K562 (cell line): ENCODE data around the gene SOCS7. TPM values are rescaled to one million over a fixed set of nuclear protein-coding genes. Genes with fewer than 3 reads are reported as not detected.

Source experiments
- ATAC-seq: fragments of 200-7000 bp; cut with Tn5 transposase; 3 replicates; pipeline ENCODE4 v1.9.1; 2020; ENCODE audit warnings: moderate library complexity
- BruUV-seq: library from RNA; stranded (reverse); fragments of 400-500 nt; replicated peaks from 2 replicates; lab custom pipeline; 2021; lab: Mats Ljungman, UMichigan
- CTCF ChIA-PET: fragments of 300-600 bp; formaldehyde crosslinking; extraction: SDS; loops from one replicate; lab custom pipeline; 2021; ENCODE audit warnings: low intra/inter-chr PET ratio; lab: Yijun Ruan, JAX
- POLR2A ChIA-PET: fragments of 300-600, 350-650 bp; sonication (Branson Sonifier 250); formaldehyde crosslinking; extraction: SDS; loops from one replicate; lab custom pipeline; 2021; ENCODE audit warnings: antibody characterized with exemption, inconsistent platforms; lab: Yijun Ruan, JAX
- DNase-seq, 4 experiments: peaks; one replicate each; pipeline versions ENCODE4 v3.0.0 to v3.0.0-alpha.2; 2011 to 2018; ENCODE audit warnings: low spot score in 3 of 4, mixed read lengths in 3 of 4; ENCODE audit errors: extremely low read depth in 1 of 4
- FAIRE-seq: peaks from 2 replicates; lab custom pipeline; 2011; peaks lifted over from hg19 to GRCh38; lab: Jason Lieb, UNC
- H2AFZ ChIP-seq: 2 replicates; pipeline ENCODE4 v1.6.0; 2011; ENCODE audit warnings: low read depth, low read length, control low read depth, inconsistent platforms
- H3K27ac ChIP-seq: fragments of 200-600 bp; 3 replicates; pipeline ENCODE4 v1.8.0; 2011; ENCODE audit warnings: low read depth, mild to moderate bottlenecking, control low read depth, inconsistent platforms, low read length, moderate library complexity, mixed read lengths; ENCODE audit errors: extremely low read depth
- H3K27me3 ChIP-seq, 2 experiments: fragments of 300-600 bp in 1 of 2; 2 replicates in 1 of 2; 3 replicates in 1 of 2; pipeline versions ENCODE4 v1.6.0 to v1.8.0; 2011; ENCODE audit warnings: inconsistent platforms in 2 of 2, low read length in 2 of 2, mild to moderate bottlenecking in 1 of 2, mixed read lengths in 1 of 2, moderate library complexity in 1 of 2; ENCODE audit not compliant: control insufficient read depth in 2 of 2, insufficient read depth in 2 of 2
- H3K36me3 ChIP-seq: fragments of 300-600 bp; 3 replicates; pipeline ENCODE4 v1.8.0; 2011; ENCODE audit warnings: mild to moderate bottlenecking, low read length, inconsistent platforms; ENCODE audit not compliant: control insufficient read depth, insufficient read depth
- H3K4me1 ChIP-seq, 2 experiments: fragments of 200-600 bp in 1 of 2; replicated peaks in 1 of 2; 2 replicates in 1 of 2; 3 replicates in 1 of 2; pipeline versions ENCODE4 v1.5.1 to v1.8.0; 2011; ENCODE audit warnings: inconsistent platforms in 2 of 2, low read length in 2 of 2, mild to moderate bottlenecking in 1 of 2, mixed read lengths in 1 of 2, moderate library complexity in 1 of 2; ENCODE audit not compliant: control insufficient read depth in 2 of 2, insufficient read depth in 2 of 2
- H3K4me2 ChIP-seq: 2 replicates; pipeline ENCODE4 v1.6.1; 2011; ENCODE audit warnings: low read length, control low read depth, inconsistent platforms, mixed read lengths; ENCODE audit not compliant: insufficient read depth
- H3K4me3 ChIP-seq: fragments of 200-600 bp; sonication (generic), shearing (Covaris generic); 2 replicates; pipeline ENCODE4 v1.5.1; 2016; ENCODE audit warnings: control low read depth, inconsistent platforms
- H3K79me2 ChIP-seq: fragments of 200-600 bp; 3 replicates; pipeline ENCODE4 v1.8.0; 2011; ENCODE audit warnings: low read length, inconsistent platforms; ENCODE audit not compliant: control insufficient read depth, insufficient read depth
- H3K9ac ChIP-seq, 2 experiments: 2 replicates each; pipeline versions ENCODE4 v1.6.0 to v1.6.1; 2011; ENCODE audit warnings: low read depth in 2 of 2, low read length in 2 of 2, control low read depth in 1 of 2, inconsistent platforms in 1 of 2, mild to moderate bottlenecking in 1 of 2, mixed read lengths in 1 of 2; ENCODE audit not compliant: insufficient read depth in 1 of 2
- H3K9me1 ChIP-seq: one replicate; pipeline ENCODE4 v1.6.0; 2011; ENCODE audit warnings: inconsistent platforms, mild to moderate bottlenecking, low read length, moderate library complexity; ENCODE audit not compliant: control insufficient read depth, insufficient read depth
- H3K9me3 ChIP-seq: replicated peaks from 2 replicates; pipeline ENCODE4 v1.5.1; 2011; ENCODE audit warnings: low read depth, low read length, inconsistent platforms; ENCODE audit not compliant: control insufficient read depth, insufficient read depth
- H4K20me1 ChIP-seq: replicated peaks from 2 replicates; pipeline ENCODE4 v1.6.1; 2011; ENCODE audit warnings: low read length, inconsistent platforms, mixed read lengths; ENCODE audit not compliant: control insufficient read depth, insufficient read depth
- ATF3 ChIP-seq, 2 experiments: fragments of 450-650 bp in 1 of 2; sonication (generic) in 1 of 2; formaldehyde crosslinking in 1 of 2; IDR thresholded peaks in 1 of 2; conservative IDR thresholded peaks in 1 of 2; 2 replicates each; pipeline versions ENCODE4 v1.6.1 to v1.8.1; 2016 to 2023; ENCODE audit warnings: mild to moderate bottlenecking in 2 of 2, moderate library complexity in 2 of 2, inconsistent platforms in 1 of 2, missing genetic modification reagents in 1 of 2
- ETV5 ChIP-seq: sonication (generic); formaldehyde crosslinking; IDR thresholded peaks from 2 replicates; pipeline ENCODE4 v1.4.0; 2020; ENCODE audit warnings: low read depth, mild to moderate bottlenecking, missing genetic modification reagents
- GTF3C2 ChIP-seq: IDR thresholded peaks from 3 replicates; pipeline ENCODE4 v1.6.1; 2011; ENCODE audit warnings: borderline replicate concordance, mild to moderate bottlenecking, moderate library complexity; ENCODE audit not compliant: insufficient read length; ENCODE audit errors: extremely low read depth
- HMGN3 ChIP-seq: IDR thresholded peaks from 2 replicates; pipeline ENCODE4 v1.6.1; 2011; ENCODE audit warnings: borderline replicate concordance, low read depth, mild to moderate bottlenecking, mixed read lengths, low read length; ENCODE audit not compliant: insufficient read length; ENCODE audit errors: extremely low read depth
- HMGXB4 ChIP-seq: sonication (generic); formaldehyde crosslinking; IDR thresholded peaks from 2 replicates; pipeline ENCODE4 v1.8.1; 2023; ENCODE audit warnings: mild to moderate bottlenecking, missing genetic modification reagents
- KAT8 ChIP-seq: fragments of 450-650 bp; IDR thresholded peaks from 2 replicates; pipeline ENCODE4 v1.6.1; 2016; ENCODE audit warnings: low read depth, mild to moderate bottlenecking
- MEIS2 ChIP-seq: fragments of 450-650 bp; IDR thresholded peaks from 2 replicates; pipeline ENCODE4 v1.6.1; 2014; ENCODE audit warnings: mild to moderate bottlenecking; ENCODE audit not compliant: partially characterized antibody
- MYC ChIP-seq, 2 experiments: fragments of 250-450 bp in 1 of 2; sonication (Bioruptor Pico) in 1 of 2; IDR thresholded peaks; 2 replicates each; pipeline versions ENCODE4 v1.5.1 to v1.6.1; 2012 to 2021; ENCODE audit warnings: low read depth in 2 of 2, borderline replicate concordance in 1 of 2, improper control_type of control experiment in 1 of 2, low read length in 1 of 2, mild to moderate bottlenecking in 1 of 2, moderate library complexity in 1 of 2
- OTX1 ChIP-seq: fragments of 450-650 bp; formaldehyde crosslinking; IDR thresholded peaks from 2 replicates; pipeline ENCODE4 v1.4.0; 2022; ENCODE audit warnings: mild to moderate bottlenecking
- PCBP2 ChIP-seq: fragments of 200-400 bp; formaldehyde crosslinking; IDR thresholded peaks from 2 replicates; pipeline ENCODE4 v1.6.1; 2018; ENCODE audit warnings: low read length, low read depth, mild to moderate bottlenecking, moderate library complexity; ENCODE audit not compliant: poor library complexity, severe bottlenecking
- TAL1 ChIP-seq: fragments of 450-650 bp; IDR thresholded peaks from 2 replicates; pipeline ENCODE4 v1.6.1; 2016; ENCODE audit warnings: mild to moderate bottlenecking
- TOE1 ChIP-seq, 2 experiments: fragments of 450-650 bp in 1 of 2; sonication (generic) in 1 of 2; formaldehyde crosslinking in 1 of 2; IDR thresholded peaks; 2 replicates each; pipeline versions ENCODE4 v1.7.1 to v1.8.0; 2016 to 2022; ENCODE audit warnings: borderline replicate concordance in 2 of 2, mild to moderate bottlenecking in 2 of 2, antibody characterized with exemption in 1 of 2, inconsistent platforms in 1 of 2, low read depth in 1 of 2, missing genetic modification reagents in 1 of 2, moderate library complexity in 1 of 2
- ZBTB1 ChIP-seq: sonication (generic); formaldehyde crosslinking; IDR thresholded peaks from 2 replicates; pipeline ENCODE4 v1.8.1; 2023; ENCODE audit warnings: missing genetic modification reagents, low read depth, mild to moderate bottlenecking, borderline replicate concordance
- ZNF12 ChIP-seq: sonication (generic); formaldehyde crosslinking; IDR thresholded peaks from 2 replicates; pipeline ENCODE4 v1.4.0; 2020; ENCODE audit warnings: mild to moderate bottlenecking, missing genetic modification reagents
- ZNF23 ChIP-seq: fragments of 250-450 bp; sonication (Bioruptor Pico); IDR thresholded peaks from 2 replicates; pipeline ENCODE4 v1.4.0; 2020; ENCODE audit warnings: mild to moderate bottlenecking
- ZSCAN32 ChIP-seq: fragments of 450-650 bp; formaldehyde crosslinking; IDR thresholded peaks from 2 replicates; pipeline ENCODE4 v1.4.0; 2020; ENCODE audit warnings: mild to moderate bottlenecking, moderate library complexity
- WGBS: fragments of 100-300 bp; shearing (Covaris generic); methylation state at CpG from one replicate; pipeline ENCODE4 v1.1.6; 2016; ENCODE audit warnings: low coverage, mixed read lengths; ENCODE audit not compliant: insufficient coverage; ENCODE audit errors: missing lambda C conversion rate; 5-methylcytosine and 5-hydroxymethylcytosine counted together
- in situ Hi-C: fragments of 300-500 bp; cut with MboI; formaldehyde crosslinking; loops from 4 replicates; pipeline ENCODE4 v1.15.0; 2018; ENCODE audit warnings: inconsistent platforms, mixed read lengths
- intact Hi-C: fragments of 100-400 bp; cut with micrococcal nuclease; formaldehyde crosslinking; loops from 2 replicates; pipeline ENCODE4 v1.14.2; 2022
- polyA plus RNA-seq, 8 experiments: library from polyadenylated mRNA; depleted of rRNA in 4 of 8; stranded (reverse) in 5 of 8; unstranded in 3 of 8; fragments of >200 nt; fragmentation: Nextera tagmentation in 2 of 8; fragmentation: Illumina TruSeq in 1 of 8; extraction: Ambion mirVana in 2 of 8; extraction: Trizol in 1 of 8; gene quantifications; 2 replicates each; pipeline versions ENCODE4 v1.2.1 to v1.2.3, GENCODE V29; 2011 to 2014; ENCODE audit warnings: inconsistent platforms in 1 of 8, missing spikeins in 1 of 8
- total RNA-seq, 7 experiments: library from RNA; depleted of rRNA in 6 of 7; stranded (reverse); fragments of >200 nt in 6 of 7; fragmentation: Illumina TruSeq in 2 of 7; extraction: Trizol in 2 of 7; gene quantifications; 2 replicates each; pipeline versions ENCODE4 v1.2.1 to v1.2.3, GENCODE V29; 2011 to 2021; ENCODE audit warnings: low replicate concordance in 1 of 7

Gene SOCS7
- total and polyA plus RNA-seq, 9 of the 15 experiments (the other 6 are each of a cell fraction or from before 2014, with no cell fraction given), result 0.94 to 14.5 (median 8.2) TPM

DNA sequence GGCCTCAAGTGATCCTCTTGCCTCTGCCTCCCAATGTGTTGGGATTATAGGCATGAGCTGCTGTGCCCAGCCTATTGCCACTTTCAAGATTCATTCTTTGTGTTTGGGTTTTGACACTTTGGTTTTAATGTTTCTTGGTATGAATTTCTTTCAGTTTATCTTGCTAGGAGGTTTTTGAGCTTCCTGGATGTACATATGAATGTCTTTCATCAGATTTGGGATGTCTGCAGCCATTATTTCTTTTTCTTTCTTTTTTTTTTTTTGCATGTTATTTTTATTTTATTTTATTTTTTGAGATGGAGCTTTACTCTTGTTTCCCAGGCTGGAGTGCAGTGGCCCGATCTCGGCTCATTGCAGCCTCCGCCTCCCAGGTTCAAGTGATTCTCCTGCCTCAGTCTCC lies 36.1 kb upstream of the SOCS7 start:
- Histone ChIP-seq H3K9me1 (no peaks in the 10 kb centered on the region), H3K4me1 (peaks cover 0 to 10% of the 10 kb centered on the region in 2 experiments; a peak in 3 of 5 replicates), H3K27ac (no peak overlapping the region), H2AFZ (no peak overlapping the region), H3K9me3 (no peaks in the 10 kb centered on the region), H4K20me1 (no peaks in the 10 kb centered on the region), H3K79me2 (no peaks in the 10 kb centered on the region), H3K36me3 (peaks cover 36% of the 10 kb centered on the region), H3K4me3 (no peak overlapping the region), H3K4me2 (no peak overlapping the region), H3K9ac (no peak overlapping the region), H3K27me3 (no peaks in the 10 kb centered on the region)
- POLR2A ChIA-PET, result interaction anchor here (1.3 kb wide), 1 partner anchor 15 kb away, joined by 3 read pairs; no protein-coding TSS in a partner anchor
- DNase-seq (no peak), FAIRE-seq (no peak), ATAC-seq (no peak)
- CTCF ChIA-PET, result no interaction called here
- no TSS peak for BruUV-seq
- 92% methylated on average over 3 of the region's 3 CpGs for WGBS
- intact Hi-C loops (no loop called here), in situ Hi-C loops (no loop called here)
- TF ChIP-seq GTF3C2 (no peak), ATF3 (IDR thresholded peaks at IDR 0.05) (no peak), ATF3 (CRISPR knock-in tag; conservative IDR thresholded peaks at IDR 0.05) (no peak), HMGN3 (no peak), OTX1 (CRISPR knock-in tag) (no peak), TOE1 (IDR thresholded peaks at IDR 0.05; ENCODE audit: borderline replicate concordance) (no peak), TOE1 (CRISPR knock-in tag; IDR thresholded peaks at IDR 0.05; ENCODE audit: borderline replicate concordance, low read depth) (no peak), ZNF12 (CRISPR knock-in tag) (no peak), ZSCAN32 (CRISPR knock-in tag) (no peak), ZNF23 (CRISPR knock-in tag) (no peak), TAL1 (no peak), KAT8 (no peak), ZBTB1 (CRISPR knock-in tag) (no peak), MEIS2 (no peak), HMGXB4 (no peak), PCBP2 (no peak), ETV5 (CRISPR knock-in tag) (no peak), MYC (IDR thresholded peaks at IDR 0.05; ENCODE audit: low read depth, low read length) (no peak), MYC (CRISPR knock-in tag; IDR thresholded peaks at IDR 0.05; ENCODE audit: borderline replicate concordance, low read depth) (no peak)
